CD4-positive, alpha-beta T cell treated with Interleukin-4 for 4 hours (primary cell): ENCODE results near the gene STK11.
"Not testable (repeated sequence)": the region's sequence is repeated elsewhere in the genome, so short reads cannot be mapped to it uniquely, and the experiment has no call there.

Source experiments
- DNase-seq: peaks from one replicate; pipeline ENCODE4 v3.0.0-alpha.2; 2020

STK11 gene

GRCh38 chr19:1169921-1170885 lies 35.4 kb upstream of the STK11 start:
- DNase-seq = no peak

GRCh38 chr19:1170938-1171754 lies 34.4 kb upstream of the STK11 start:
- no peak for DNase-seq

GRCh38 chr19:1171755-1172352 lies 33.7 kb upstream of the STK11 start:
- no peak for DNase-seq

GRCh38 chr19:1172353-1173158 lies 33.0 kb upstream of the STK11 start:
- no peak for DNase-seq

GRCh38 chr19:1173159-1173844 lies 32.3 kb upstream of the STK11 start:
- no peak for DNase-seq

GRCh38 chr19:1173845-1174809 lies 31.5 kb upstream of the STK11 start, which contains the start of gene SBNO2:
TSS of gene SBNO2 (minus strand) at chr19:1174268. CDS start at chr19:1154276, 19,992 bp downstream.
- DNase-seq = peak; percentile 83

GRCh38 chr19:1177322-1178114 lies 28.1 kb upstream of the STK11 start:
- DNase-seq = no peak

DNA sequence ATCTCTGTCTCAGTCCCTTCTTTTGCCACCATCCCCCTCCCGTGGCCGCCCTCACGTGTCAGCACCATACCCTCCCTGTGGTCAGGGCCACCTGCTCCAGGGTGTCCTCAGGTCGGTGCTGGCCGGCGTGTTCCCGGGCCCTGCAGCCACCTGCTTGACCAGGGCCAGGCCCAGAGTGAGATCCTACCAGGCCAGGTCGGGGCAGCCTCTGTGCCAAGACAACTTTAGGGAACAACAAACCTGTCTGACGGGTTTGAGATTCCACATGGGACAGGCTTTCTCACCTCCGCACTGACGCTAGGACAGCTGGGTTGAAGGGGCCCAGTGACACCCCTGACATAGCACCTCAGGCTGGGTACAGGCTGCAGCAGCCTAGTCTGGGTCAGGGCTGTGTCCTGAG lies 24.0 kb upstream of the STK11 start:
- DNase-seq = no peak

- no peak for DNase-seq
Measured at GRCh38 chr19:1182068-1182467, 23.5 kb upstream of the STK11 start.

DNA sequence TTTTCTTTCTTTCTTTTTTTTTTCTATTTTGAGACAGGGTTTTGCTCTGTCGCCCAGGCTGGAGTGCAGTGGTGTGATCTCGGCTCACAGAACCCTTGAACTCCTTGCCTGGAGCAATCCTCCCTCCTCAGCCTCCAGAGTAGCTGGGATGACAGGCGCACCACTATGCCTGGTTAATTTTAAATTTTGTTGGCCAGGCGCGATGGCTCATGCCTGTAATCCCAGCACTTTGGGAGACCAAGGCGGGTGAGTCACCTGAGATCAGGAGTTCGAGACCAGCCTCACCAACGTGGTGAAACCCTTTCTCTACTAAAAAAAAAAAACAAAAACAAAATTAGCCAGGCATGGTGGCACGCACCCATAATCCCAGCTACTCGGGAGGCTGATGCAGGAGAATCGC lies 22.9 kb upstream of the STK11 start:
- DNase-seq = no peak

- no peak for DNase-seq
Measured at GRCh38 chr19:1183543-1184172, 21.9 kb upstream of the STK11 start.

GRCh38 chr19:1189419-1189818 lies 16.2 kb upstream of the STK11 start:
- peak; percentile 76 for DNase-seq

GRCh38 chr19:1199531-1199930 lies 6.0 kb upstream of the STK11 start:
- DNase-seq = no peak

GRCh38 chr19:1200614-1201013 lies 5.0 kb upstream of the STK11 start:
- not testable (repeated sequence) for DNase-seq

GRCh38 chr19:1206150-1206863 lies 729 bp downstream of the STK11 start:
- no peak for DNase-seq

DNA sequence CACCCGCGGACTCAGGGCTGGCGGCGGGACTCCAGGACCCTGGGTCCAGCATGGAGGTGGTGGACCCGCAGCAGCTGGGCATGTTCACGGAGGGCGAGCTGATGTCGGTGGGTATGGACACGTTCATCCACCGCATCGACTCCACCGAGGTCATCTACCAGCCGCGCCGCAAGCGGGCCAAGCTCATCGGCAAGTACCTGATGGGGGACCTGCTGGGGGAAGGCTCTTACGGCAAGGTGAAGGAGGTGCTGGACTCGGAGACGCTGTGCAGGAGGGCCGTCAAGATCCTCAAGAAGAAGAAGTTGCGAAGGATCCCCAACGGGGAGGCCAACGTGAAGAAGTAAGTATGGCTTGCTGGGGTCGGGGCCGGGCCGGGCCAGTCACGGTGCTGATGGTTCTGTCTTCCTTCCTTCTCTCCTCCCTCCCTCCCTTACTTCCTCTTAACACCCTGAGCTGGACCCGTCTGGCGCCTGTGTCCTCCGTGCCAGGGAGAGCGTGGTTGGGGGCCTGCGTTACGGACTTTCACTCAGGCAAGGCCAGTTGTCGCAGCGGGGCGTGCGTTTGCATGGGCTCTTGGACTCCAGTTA lies 1.4 kb downstream of the STK11 start:
- peak; percentile 14 for DNase-seq

DNA sequence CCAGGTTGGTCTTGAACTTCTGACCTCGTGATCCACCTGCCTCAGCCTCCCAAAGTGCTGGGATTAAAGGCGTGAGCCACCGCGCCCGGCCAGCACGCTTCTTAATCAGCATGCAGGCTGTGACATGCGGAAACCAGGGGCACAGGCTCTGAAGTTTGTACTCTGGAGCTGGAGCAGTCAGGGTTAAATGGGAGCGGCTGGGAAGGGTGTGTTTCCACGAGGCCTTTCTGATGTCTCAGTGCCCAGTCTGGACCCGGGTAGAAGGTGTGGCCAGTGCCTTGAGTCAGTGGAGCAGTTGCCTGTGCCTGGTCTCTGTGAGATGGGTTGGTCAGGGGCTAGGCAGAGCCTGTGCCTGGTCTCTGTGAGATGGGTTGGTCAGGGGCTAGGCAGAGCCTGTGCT lies 3.3 kb downstream of the STK11 start:
- not testable (repeated sequence) for DNase-seq

DNA sequence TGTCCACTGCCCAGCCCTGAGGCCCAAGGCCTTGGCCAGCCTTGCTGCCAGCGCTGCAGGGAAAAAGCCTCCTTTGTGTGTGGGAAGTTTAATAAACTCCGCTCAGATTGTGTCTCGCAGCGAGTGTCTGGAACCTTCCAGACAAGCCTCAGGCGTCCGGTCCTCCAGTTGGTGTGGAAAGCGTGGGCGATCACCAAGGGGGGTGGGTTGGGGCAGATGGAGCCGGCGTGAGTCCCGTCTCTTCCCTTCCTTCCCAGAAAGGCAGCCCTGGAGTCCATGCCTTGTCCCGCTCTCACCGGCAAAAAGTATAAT lies 4.6 kb downstream of the STK11 start:
- DNase-seq = no peak
